ENCODE data around the gene WDR35.

DNA sequence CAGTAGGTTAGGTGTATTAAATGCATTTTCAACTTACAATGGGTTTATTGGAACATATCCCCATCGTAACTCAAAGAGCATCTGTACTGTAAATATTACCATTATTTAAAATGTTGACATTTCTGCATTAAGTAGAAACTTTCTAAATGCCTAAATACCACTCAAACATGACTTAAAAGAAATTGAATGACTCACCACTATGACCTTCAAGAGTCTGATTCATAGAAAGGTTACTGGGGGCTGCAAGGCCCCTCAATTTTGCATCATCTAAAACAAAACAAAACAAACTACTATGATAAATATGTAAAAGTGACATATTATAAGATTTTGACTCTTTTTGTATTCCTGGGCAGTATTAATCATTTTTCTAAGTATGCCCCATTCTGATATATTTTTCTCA lies 7.6 kb downstream of the WDR35 start:
- TF ChIP-seq CTCF (conservative IDR thresholded peaks at IDR 0.05) (no peak), ZFX (IDR thresholded peaks at IDR 0.05) (no peak)

Data from C4-2B (cell line).